Chondrocyte (in vitro differentiated cells): ENCODE results near the gene CALM1. TPM values are rescaled to one million over a fixed set of nuclear protein-coding genes. Genes with fewer than 3 reads are reported as not detected.

Source experiments
- DNase-seq: peaks from one replicate; pipeline ENCODE4 v3.0.0; 2021; ENCODE audit warnings: mixed read lengths, low spot score
- H3K27ac Mint-ChIP-seq: one replicate; pipeline ENCODE4 v1.8.0; 2021; ENCODE audit warnings: mild to moderate bottlenecking, moderate library complexity, mixed read lengths; ENCODE audit not compliant: unreplicated experiment
- H3K27me3 Mint-ChIP-seq: 2 replicates; pipeline ENCODE4 v1.8.0; 2021; ENCODE audit warnings: low read depth, mixed read lengths
- H3K36me3 Mint-ChIP-seq: 2 replicates; pipeline ENCODE4 v1.8.0; 2021; ENCODE audit warnings: low read depth, mixed read lengths
- H3K4me1 Mint-ChIP-seq: 2 replicates; pipeline ENCODE4 v1.8.0; 2021; ENCODE audit warnings: low read depth, mild to moderate bottlenecking, mixed read lengths
- H3K4me3 Mint-ChIP-seq: one replicate; pipeline ENCODE4 v1.8.0; 2021; ENCODE audit warnings: mild to moderate bottlenecking, moderate library complexity, mixed read lengths; ENCODE audit not compliant: unreplicated experiment
- H3K9me3 Mint-ChIP-seq: 2 replicates; pipeline ENCODE4 v1.8.0; 2021; ENCODE audit warnings: low read depth, mixed read lengths
- total RNA-seq: library from RNA; stranded (reverse); gene quantifications from 3 replicates; pipeline ENCODE4 v1.2.1, GENCODE V29; 2021
- TF ChIP-seq, protein P1 (sequence below): fragments of 200-600 bp; sonication (generic); IDR thresholded peaks from 2 replicates; pipeline ENCODE4 v1.5.0; 2021; ENCODE audit warnings: antibody characterized with exemption, mild to moderate bottlenecking, moderate library complexity

CALM1 gene
- total RNA-seq, 1 donor from 2014 or later, result 273 TPM

DNA sequence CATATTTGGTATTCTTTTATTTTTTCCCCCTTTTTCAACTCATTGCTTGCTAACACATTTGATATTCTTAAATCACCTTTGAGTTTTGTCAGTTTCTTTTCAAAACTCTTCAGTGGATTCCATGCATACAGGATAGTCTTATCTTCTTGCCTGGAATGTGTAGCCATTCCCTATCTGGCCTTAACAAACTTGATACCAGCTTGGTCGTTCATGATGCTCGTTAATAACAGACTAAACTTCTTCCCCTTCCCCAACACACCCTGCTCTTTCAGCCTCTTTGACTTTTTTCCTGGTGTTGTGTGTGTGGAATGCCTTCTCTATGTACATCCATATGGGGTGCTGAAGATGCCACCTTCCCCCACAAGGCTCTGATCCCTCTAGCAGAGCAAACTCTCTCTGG is 17.7 kb upstream of the CALM1 start:
- H3K9me3 Mint-ChIP-seq, result no peaks in the 10 kb centered on the region
- no peak for DNase-seq
- no peaks in the 10 kb centered on the region for H3K36me3 Mint-ChIP-seq
- H3K27me3 Mint-ChIP-seq, result no peaks in the 10 kb centered on the region
- H3K4me3 Mint-ChIP-seq, result no peak overlapping the region
- no peak overlapping the region for H3K27ac Mint-ChIP-seq
- H3K4me1 Mint-ChIP-seq, result peaks cover 3% of the 10 kb centered on the region
- TF ChIP-seq, protein P1, sequence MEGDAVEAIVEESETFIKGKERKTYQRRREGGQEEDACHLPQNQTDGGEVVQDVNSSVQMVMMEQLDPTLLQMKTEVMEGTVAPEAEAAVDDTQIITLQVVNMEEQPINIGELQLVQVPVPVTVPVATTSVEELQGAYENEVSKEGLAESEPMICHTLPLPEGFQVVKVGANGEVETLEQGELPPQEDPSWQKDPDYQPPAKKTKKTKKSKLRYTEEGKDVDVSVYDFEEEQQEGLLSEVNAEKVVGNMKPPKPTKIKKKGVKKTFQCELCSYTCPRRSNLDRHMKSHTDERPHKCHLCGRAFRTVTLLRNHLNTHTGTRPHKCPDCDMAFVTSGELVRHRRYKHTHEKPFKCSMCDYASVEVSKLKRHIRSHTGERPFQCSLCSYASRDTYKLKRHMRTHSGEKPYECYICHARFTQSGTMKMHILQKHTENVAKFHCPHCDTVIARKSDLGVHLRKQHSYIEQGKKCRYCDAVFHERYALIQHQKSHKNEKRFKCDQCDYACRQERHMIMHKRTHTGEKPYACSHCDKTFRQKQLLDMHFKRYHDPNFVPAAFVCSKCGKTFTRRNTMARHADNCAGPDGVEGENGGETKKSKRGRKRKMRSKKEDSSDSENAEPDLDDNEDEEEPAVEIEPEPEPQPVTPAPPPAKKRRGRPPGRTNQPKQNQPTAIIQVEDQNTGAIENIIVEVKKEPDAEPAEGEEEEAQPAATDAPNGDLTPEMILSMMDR, result no peak

DNA sequence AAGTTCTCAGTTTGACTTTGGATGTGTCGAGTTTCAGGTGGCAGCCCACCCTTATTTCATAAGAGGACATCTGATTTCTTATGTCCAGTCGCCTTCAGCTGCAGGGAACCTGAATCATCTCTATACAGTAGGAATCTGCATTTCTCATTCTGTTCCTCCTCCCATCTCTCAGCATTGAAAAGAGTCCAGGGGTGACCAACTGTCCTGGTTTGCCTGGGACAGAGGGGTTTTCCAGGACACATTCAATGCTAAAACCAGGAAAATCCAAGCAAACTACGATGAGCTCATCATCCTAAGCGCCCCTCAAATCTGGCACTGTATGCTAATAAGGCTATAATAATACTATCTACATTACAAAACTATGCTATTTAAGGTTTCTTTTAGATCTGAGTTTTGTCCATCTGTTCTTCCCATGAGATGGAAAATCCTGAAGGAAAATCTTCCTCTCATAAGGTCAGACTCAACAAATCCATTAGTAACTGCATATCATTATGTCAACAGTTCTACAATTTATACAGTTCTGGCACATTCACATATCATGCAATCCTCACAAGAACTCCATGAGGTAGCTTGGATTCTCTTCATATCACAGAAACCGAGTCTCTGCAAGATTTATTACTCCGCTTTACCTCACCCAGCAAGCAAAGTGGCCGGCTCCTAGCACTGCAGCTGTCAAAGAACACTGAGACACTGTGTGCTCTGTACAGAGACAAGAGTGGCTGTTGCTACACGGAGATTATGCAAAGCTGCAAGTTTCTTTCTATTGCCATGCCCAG is 15.6 kb upstream of the CALM1 start:
- H3K27ac Mint-ChIP-seq, result peak overlapping the region; percentile 63
- TF ChIP-seq, protein P1, result no peak
- H3K4me3 Mint-ChIP-seq, result no peak overlapping the region

DNA sequence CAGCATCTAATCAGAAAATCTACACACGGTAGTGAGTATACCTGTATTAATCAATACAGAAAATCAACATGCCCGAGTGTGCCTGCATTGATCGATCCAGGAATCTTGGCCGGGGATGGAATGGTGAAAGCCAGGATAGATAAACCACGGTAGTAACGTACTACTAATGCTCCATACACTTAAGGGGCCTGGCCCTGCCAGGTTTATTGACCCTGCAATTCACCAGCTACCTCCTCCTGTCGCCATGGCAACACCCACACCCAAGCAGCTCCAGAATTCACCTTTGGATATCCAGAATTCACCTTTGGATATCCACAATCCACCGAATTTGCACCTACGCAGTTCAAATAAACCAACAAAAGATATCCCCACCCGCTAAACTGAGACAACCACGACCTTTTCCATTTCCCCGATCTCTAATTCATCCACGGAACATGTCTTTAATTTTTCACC is 14.8 kb upstream of the CALM1 start:
- H3K36me3 Mint-ChIP-seq, result no peaks in the 10 kb centered on the region
- H3K9me3 Mint-ChIP-seq, result no peaks in the 10 kb centered on the region
- no peak overlapping the region for H3K27ac Mint-ChIP-seq
- H3K4me1 Mint-ChIP-seq, result peaks cover 6% of the 10 kb centered on the region
- TF ChIP-seq, protein P1, result no peak
- no peak for DNase-seq
- H3K27me3 Mint-ChIP-seq, result no peaks in the 10 kb centered on the region
- H3K4me3 Mint-ChIP-seq, result no peak overlapping the region

More for the DNA sequence above, 15.6 kb upstream of the CALM1 start:
- H3K27me3 Mint-ChIP-seq, result no peaks in the 10 kb centered on the region
- H3K36me3 Mint-ChIP-seq, result no peaks in the 10 kb centered on the region
- no peak for DNase-seq
- no peaks in the 10 kb centered on the region for H3K9me3 Mint-ChIP-seq
- H3K4me1 Mint-ChIP-seq, result peaks cover 3% of the 10 kb centered on the region

DNA sequence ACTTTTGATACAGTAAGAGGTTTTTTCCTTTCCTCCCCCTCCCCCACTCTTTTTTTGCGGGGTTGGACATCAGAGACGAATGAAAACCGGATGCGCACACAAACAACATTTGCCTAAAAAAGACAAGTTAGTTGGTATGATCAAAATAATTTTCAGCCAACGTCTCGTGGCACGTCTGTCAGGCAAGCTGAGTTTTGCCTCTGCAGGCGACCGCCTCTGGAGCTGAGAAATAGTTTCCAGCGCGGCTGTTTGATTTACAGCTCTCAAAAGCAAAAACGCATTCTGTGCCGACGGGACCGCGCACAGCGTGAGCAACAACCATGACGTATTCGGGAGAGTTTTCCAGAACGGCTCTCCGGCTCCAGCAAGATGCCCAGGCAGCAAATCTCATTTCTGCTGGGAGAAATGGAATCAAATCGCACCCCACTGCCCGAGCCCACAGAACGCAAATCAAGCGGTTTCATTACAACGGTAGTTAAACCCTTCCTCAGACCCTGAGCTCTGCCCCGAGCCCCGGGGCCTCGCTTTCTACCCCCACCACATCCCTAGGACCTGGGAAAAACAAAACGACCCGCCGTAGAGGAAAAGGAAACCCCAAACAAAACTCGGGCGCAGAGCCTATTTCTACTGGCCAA is 14.2 kb upstream of the CALM1 start:
- DNase-seq, result no peak
- H3K4me3 Mint-ChIP-seq, result no peak overlapping the region
- H3K4me1 Mint-ChIP-seq, result peaks cover 12% of the 10 kb centered on the region

DNA sequence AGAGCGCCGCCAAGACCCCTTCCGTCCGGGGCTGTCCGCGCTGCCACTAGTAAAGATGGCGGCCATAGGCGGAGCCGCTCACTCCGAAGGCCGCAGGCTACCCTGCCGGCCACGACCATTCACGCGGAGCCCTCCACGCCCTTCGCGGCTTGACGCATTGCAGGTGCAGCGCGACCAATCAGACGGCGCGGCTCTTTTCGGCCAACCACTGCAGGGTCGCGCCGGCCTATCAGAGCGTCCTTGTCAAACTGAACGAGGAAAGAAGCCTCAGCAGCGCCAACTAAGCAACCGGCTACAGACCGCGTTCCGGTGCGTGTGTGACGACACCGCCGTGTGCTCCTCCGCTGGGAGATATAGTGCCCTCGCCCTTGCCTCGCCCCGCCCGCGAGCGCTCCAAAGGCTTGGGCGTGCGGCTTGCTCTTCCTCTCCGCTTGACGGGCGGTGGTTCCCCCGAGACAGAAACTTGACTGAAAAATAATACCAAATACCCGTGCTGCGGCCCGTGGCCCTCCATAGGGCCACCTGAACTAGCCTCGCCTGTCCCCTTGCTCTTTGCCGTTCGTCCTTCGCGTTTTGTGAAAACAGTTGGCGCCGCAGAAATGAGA is 13.6 kb upstream of the CALM1 start:
- TF ChIP-seq, protein P1, result peak; percentile 24
- Mint-ChIP-seq H3K27ac (no peak overlapping the region), H3K36me3 (no peaks in the 10 kb centered on the region), H3K4me1 (peaks cover 13% of the 10 kb centered on the region), H3K9me3 (no peaks in the 10 kb centered on the region), H3K4me3 (no peak overlapping the region), H3K27me3 (no peaks in the 10 kb centered on the region)
- peak; percentile 100 for DNase-seq

More for the DNA sequence above, 14.2 kb upstream of the CALM1 start:
- Mint-ChIP-seq H3K36me3 (no peaks in the 10 kb centered on the region), H3K27ac (no peak overlapping the region), H3K9me3 (no peaks in the 10 kb centered on the region), H3K27me3 (no peaks in the 10 kb centered on the region)
- TF ChIP-seq, protein P1, result no peak
